HG03159 (cell line): ENCODE data around the gene MEIS1.

Experiments
- ATAC-seq: cut with Tn5 transposase; IDR thresholded peaks from one replicate; pipeline ENCODE4 v1.9.1; 2021; ENCODE audit warnings: mild to moderate bottlenecking, moderate library complexity; ENCODE audit not compliant: unreplicated experiment

MEIS1 gene

DNA sequence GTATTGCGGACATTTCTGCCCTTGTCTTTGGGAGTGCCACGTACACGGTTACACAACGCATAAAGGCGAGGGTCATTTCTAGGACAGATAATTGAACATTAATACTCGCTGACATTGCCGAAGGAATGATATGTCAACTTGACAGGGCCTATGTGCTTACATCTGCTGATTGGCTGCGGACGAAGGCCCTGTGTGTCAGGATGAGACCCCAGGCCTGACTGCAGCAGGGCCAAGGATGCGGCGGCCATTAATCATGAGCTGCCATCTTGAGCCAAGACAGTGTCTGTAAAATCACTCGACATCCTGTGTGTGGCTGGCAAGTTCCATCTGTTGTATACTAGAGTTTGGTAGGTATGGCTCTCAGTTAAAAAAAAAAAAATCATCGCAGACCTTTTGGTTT lies 96.6 kb downstream of the MEIS1 start:
- ATAC-seq: no peak

DNA sequence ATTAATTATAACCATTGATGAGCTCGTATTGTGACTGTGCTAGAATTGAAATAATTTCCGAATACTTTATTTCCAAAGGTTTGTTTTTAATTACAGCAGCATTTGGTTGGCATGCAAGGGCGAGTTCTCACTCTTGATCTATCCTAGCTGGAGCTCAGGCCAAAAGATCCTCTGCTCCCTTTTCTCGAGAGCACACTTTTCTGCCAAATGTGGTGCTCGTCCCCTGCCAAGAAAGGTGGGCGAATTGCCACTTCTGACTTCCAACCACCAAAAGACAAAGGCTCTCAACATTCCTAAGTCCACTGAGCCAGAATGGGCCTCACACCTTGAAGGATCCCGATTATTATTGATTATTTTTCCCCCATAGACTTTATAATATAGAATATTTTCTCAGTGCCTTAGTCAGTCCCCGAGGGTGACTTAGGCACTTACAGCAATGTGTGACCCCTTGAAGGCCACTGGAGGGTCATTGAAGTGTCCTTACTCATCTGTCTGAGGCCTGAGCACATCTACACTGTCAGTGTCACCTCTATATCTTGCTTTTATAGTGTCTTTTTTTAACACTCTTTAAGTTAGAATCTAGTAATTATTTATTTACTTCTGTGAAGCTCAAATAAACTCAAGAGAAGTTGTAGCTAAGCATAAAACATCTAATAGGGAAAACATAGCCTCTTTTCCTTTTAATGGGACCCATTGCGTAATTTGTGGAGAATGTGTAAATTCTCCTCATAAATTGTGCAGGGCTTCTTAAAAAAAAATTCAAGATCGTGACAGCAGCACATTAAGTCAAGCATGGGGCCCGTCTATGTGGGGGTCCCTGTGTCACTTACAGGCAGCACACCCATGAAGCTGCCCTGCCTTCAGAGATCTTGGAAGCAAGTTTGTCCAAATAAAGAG lies 98.3 kb downstream of the MEIS1 start:
- ATAC-seq: no peak

- no peak for ATAC-seq
Observed at GRCh38 chr2:66534461-66534860, 99.5 kb downstream of the MEIS1 start.

DNA sequence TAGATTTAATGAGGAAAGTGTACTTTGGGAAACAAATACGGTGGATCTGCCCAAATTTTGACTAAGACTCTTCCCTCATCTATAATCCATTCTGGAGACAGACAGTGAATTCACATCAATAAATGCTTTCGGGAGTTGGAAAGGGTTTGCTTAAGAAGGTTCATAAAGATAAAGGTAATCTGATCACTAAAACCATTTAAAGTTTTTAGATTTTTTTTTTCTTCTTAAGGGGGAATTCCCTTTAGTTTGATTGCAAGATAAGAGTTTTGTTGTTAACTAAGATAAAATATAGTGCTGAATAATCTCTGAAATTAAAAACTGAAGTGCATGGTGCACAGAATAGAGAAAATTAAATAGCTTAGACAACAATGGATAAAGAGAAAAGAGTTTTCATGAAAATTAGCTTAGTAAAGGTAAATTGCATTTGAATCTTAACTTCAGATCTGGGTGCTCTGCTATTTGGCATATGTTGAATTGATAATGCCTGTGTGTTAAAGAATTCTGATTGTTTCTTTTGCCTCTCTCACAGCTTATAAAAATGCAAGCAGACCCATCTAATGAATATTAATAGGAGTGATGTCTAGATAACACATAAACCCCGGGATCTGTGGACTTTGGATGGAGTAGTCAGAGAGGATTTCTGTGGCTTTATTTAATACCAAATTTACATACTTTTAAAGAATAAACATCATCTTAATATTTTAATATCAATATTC lies 100.8 kb downstream of the MEIS1 start:
- no peak for ATAC-seq

DNA sequence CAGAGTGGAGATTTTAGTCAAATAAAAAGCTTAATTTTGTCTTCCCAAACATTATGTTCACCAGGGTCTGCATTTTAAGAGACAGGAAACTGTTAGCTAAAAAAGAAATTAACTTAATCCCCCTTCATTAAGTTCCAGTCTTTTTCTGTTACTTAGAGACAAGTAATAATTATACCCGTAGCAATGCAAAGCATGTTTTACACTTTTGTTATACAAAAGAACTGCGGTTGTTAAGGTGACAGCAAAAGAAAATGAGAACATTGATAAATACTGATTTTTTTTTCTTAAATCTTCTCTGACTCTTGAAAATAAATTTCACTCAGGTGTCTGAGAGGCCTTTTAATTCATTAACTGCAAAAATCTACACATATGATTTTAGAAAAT lies 101.4 kb downstream of the MEIS1 start:
- ATAC-seq: no peak

GRCh38 chr2:66536997-66537396 lies 102.1 kb downstream of the MEIS1 start:
- ATAC-seq: no peak

GRCh38 chr2:66538291-66538690 lies 103.4 kb downstream of the MEIS1 start:
- no peak for ATAC-seq

- ATAC-seq: no peak
Observed at GRCh38 chr2:66539452-66539851, 104.5 kb downstream of the MEIS1 start.

DNA sequence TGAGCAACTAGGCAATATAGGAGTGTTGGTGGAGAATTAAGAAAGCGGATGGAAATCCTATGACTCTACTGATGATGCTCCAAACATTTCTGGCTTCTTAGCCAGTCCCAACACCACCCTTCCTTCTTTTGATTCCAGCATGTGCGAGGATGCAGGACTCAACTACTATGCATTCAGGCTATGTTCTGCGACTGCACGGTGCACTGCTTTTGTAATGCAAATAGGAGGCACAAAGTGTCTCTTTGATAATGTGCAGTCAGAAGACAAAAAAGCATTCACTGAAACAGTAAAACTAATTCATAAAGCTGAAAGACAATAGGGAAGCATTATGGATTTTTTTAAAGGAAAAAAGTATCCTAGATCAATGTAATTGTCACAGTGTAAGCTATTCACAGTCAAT lies 106.7 kb downstream of the MEIS1 start:
- no peak for ATAC-seq

- ATAC-seq: no peak
Observed at GRCh38 chr2:66543257-66543767, 108.4 kb downstream of the MEIS1 start.

DNA sequence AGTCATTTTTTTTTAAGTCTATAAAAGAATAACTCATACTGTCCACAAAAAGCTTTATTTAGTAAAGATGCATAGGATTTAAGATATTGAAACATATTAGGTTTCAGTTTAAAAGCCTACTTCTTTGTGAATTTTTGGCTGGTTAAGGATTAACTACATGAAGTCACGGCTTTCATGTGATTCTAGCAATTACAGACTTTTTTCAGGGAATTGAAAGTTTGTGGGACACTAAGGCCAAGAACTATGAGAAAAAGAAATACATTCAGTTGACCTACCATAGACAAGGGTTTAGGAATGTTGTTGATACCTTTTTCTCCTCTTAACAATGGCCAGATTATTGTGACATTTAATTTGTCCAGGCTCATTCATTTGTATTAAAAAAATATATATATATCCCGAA lies 109.3 kb downstream of the MEIS1 start:
- no peak for ATAC-seq

- ATAC-seq: no peak
Observed at GRCh38 chr2:66545258-66545657, 110.3 kb downstream of the MEIS1 start.

- ATAC-seq: no peak
Observed at GRCh38 chr2:66547118-66547517, 112.2 kb downstream of the MEIS1 start.

DNA sequence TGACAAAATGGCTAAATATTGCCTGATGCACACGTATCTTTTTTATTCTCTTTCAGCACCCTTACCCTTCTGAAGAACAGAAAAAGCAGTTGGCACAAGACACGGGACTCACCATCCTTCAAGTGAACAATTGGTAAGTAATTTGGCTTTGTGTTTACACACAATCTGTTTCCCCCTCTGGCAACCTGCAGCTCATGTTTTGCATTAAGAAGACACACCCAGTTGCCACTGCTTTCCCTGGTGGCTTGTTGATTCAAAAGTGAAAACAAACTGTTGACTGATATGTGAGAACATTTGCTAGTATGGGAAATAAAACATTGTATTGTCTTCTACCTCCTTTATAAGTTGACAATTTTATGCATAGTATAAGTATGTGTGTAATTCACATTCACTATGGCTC lies 113.0 kb downstream of the MEIS1 start:
- no peak for ATAC-seq

- no peak for ATAC-seq
Observed at GRCh38 chr2:66548422-66548821, 113.5 kb downstream of the MEIS1 start.

DNA sequence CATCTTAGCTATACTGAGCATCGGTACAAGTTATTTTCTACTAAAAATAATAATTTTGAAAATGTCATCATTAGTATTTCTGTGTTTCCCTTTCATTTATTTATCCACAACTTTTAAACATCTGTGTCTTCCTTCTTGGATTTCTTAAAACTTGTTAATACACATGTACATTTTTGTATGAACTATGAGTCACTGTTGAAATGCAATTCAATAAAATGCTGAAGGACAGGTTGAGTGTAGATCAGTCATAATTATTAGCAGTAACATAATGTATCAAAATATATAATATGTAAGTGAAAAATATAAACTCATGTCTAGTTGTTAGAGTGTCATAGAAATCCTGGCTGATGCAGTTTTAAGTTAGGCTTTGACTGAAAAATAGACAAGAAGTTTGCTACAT lies 115.9 kb downstream of the MEIS1 start:
- ATAC-seq: no peak

- no peak for ATAC-seq
Observed at GRCh38 chr2:66553370-66553769, 118.4 kb downstream of the MEIS1 start.

- ATAC-seq: no peak
Observed at GRCh38 chr2:66555091-66555490, 120.2 kb downstream of the MEIS1 start.

DNA sequence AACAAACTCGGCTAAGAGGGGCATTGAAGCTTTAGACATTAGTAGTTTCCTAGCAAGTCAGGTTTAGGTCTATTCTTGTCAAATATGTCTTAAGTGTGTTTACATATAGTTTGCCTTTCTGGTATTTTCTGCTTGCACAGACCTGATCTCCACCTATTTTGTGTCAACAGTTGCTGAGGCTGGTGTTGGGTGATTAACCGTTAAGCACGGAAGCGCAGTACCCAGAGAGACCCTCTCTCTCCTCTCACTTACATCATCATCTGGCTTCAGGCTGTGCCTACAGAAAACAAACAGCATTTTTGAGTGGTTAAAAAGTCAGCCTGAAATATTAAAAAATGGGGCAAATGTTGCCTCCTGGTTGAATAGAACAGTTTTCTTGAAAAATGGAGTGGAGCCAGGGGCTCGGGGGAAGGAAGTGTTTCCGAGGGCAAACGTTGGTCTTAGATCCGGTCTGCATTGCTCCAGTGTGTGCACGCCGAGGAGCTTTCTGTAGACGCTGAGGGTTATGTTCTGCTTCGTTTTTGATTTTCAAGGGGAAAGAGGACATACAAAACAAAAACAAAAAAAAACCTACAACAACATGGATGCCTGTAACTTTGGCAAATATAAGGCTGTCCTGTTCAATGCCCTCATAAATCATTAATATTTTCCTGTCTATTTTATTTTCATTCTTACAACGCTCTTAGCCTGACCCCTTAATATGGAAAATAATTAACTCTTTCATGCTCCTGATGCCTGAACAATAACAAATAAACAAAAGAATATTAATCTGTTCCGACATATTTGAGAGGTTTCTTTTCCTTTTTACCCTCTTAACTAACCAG lies 120.8 kb downstream of the MEIS1 start:
- ATAC-seq: no peak

DNA sequence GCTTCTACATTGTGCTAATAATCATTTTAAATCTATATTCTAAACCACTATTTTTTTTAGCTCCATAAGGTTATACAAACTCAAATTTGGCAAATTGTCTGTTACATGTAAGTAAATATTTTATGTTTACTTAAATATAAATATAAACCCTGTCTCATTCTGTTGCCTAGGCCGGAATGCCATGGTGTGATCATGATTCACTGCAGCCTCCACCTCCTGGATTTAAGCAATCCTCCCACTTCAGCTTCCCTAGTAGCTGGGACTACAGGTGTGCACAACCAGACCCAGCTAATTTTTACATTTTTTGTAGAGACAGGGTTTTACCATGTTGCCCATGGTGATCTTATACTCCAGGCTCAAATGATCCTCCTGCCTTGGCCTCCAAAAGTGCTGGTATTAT lies 124.7 kb downstream of the MEIS1 start:
- ATAC-seq: no peak

DNA sequence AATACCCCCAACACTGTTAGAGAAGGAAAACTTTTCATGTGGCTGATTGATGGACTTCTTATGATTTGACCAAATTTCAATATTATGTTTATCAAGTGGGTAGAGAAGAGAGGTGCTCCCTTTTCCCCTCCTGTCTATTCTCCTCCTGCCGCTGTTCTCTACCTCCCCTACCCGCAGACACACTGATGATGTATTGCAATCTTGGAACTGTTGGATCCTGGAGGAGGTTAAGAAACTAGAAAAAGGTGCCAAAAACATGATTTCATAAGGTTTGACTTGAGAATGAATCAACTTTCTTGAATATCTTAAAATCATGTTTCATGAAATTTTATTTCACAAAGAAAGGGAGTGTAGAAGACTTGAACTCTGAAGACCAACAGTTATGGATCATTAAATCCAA lies 125.8 kb downstream of the MEIS1 start:
- no peak for ATAC-seq
